Erythroblast (primary cell): Measurements from ENCODE around the gene CHN2.
A peak's percentile ranks its signal among the peaks of the same experiment; 100 is the strongest.

Experiments
- DNase-seq, 2 experiments: peaks; one replicate each; lab custom pipeline; 2025; lab: John Stamatoyannopoulos, UW
- GATA1 ChIP-seq: IDR thresholded peaks from 2 replicates; pipeline ENCODE4 v1.6.1; 2011; ENCODE audit warnings: low read depth, mild to moderate bottlenecking, control low read depth, low read length, moderate library complexity
- POLR2A ChIP-seq: IDR thresholded peaks from 2 replicates; pipeline ENCODE4 v1.6.1; 2011; ENCODE audit warnings: mild to moderate bottlenecking, low read length

Gene CHN2

GRCh38 chr7:29330136-29330535 is 135.6 kb downstream of the CHN2 start:
- TF ChIP-seq POLR2A = no peak
- no peak for TF ChIP-seq GATA1
- no peak for DNase-seq

GRCh38 chr7:29331163-29331562 is 136.6 kb downstream of the CHN2 start:
- TF ChIP-seq POLR2A (no peak), GATA1 (no peak)
- no peak for DNase-seq

GRCh38 chr7:29332042-29332811 is 137.7 kb downstream of the CHN2 start:
- DNase-seq = no peak
- TF ChIP-seq POLR2A = no peak
- no peak for TF ChIP-seq GATA1

- DNase-seq = no peak
- no peak for TF ChIP-seq POLR2A
- no peak for TF ChIP-seq GATA1
These were observed 138.6 kb downstream of the CHN2 start for GRCh38 chr7:29332875-29333855.

GRCh38 chr7:29335188-29336083 is 140.9 kb downstream of the CHN2 start:
- no peak for DNase-seq
- no peak for TF ChIP-seq POLR2A
- TF ChIP-seq GATA1 = no peak

- DNase-seq = no peak
- TF ChIP-seq POLR2A (no peak), GATA1 (no peak)
These were observed 143.1 kb downstream of the CHN2 start for GRCh38 chr7:29337546-29338116.

- no peak for TF ChIP-seq GATA1
- no peak for TF ChIP-seq POLR2A
- DNase-seq = no peak
These were observed 146.1 kb downstream of the CHN2 start for GRCh38 chr7:29340696-29341095.

GRCh38 chr7:29341156-29341555 is 146.6 kb downstream of the CHN2 start:
- TF ChIP-seq POLR2A (no peak), GATA1 (no peak)

GRCh38 chr7:29342761-29343160 is 148.2 kb downstream of the CHN2 start:
- no peak for DNase-seq
- TF ChIP-seq GATA1 (no peak), POLR2A (no peak)

More at GRCh38 chr7:29341156-29341555, 146.6 kb downstream of the CHN2 start:
- no peak for DNase-seq

GRCh38 chr7:29343399-29343798 is 148.8 kb downstream of the CHN2 start:
- peak in 1 of 2 experiments; percentile 2 for DNase-seq

GRCh38 chr7:29344334-29344978 is 149.9 kb downstream of the CHN2 start:
- no peak for DNase-seq
- no peak for TF ChIP-seq GATA1
- no peak for TF ChIP-seq POLR2A

More at GRCh38 chr7:29343399-29343798, 148.8 kb downstream of the CHN2 start:
- TF ChIP-seq POLR2A (no peak), GATA1 (no peak)

- TF ChIP-seq GATA1 = no peak
- TF ChIP-seq POLR2A = no peak
- DNase-seq = peak; percentile 12 to 37
These were observed 151.0 kb downstream of the CHN2 start for GRCh38 chr7:29345590-29345989.
